ENCODE results near the gene HEY2.
A peak's percentile ranks its signal among the peaks of the same experiment; 100 is the strongest.

The HEY2 gene

GRCh38 chr6:125754566-125754965, 5.1 kb downstream of the HEY2 start:
- TF ChIP-seq CTCF (IDR thresholded peaks at IDR 0.05; ENCODE audit: borderline replicate concordance, insufficient read depth, low read depth, low read length) = no peak

GRCh38 chr6:125759184-125759902, 9.9 kb downstream of the HEY2 start:
- no peak overlapping the region for H3K4me3 ChIP-seq (ENCODE audit: low read depth, low read length)

More at GRCh38 chr6:125754566-125754965, 5.1 kb downstream of the HEY2 start:
- no peak overlapping the region for H3K4me3 ChIP-seq (ENCODE audit: low read depth, low read length)

GRCh38 chr6:125759959-125760457, 10.6 kb downstream of the HEY2 start:
- no peak overlapping the region for H3K4me3 ChIP-seq (ENCODE audit: low read depth, low read length)
- TF ChIP-seq CTCF (IDR thresholded peaks at IDR 0.05; ENCODE audit: borderline replicate concordance, insufficient read depth, low read depth, low read length) = no peak

More at GRCh38 chr6:125759184-125759902, 9.9 kb downstream of the HEY2 start:
- TF ChIP-seq CTCF (IDR thresholded peaks at IDR 0.05; ENCODE audit: borderline replicate concordance, insufficient read depth, low read depth, low read length) = peak; percentile 16; the same call in 1 of the 2 replicates

GRCh38 chr6:125764121-125764671, 14.8 kb downstream of the HEY2 start:
- no peak overlapping the region for H3K4me3 ChIP-seq (ENCODE audit: low read depth, low read length)
- no peak for TF ChIP-seq CTCF (IDR thresholded peaks at IDR 0.05; ENCODE audit: borderline replicate concordance, insufficient read depth, low read depth, low read length)

GRCh38 chr6:125765944-125766343, 16.5 kb downstream of the HEY2 start:
- no peak for TF ChIP-seq CTCF (IDR thresholded peaks at IDR 0.05; ENCODE audit: borderline replicate concordance, insufficient read depth, low read depth, low read length)
- no peak overlapping the region for H3K4me3 ChIP-seq (ENCODE audit: low read depth, low read length)

- TF ChIP-seq CTCF (IDR thresholded peaks at IDR 0.05; ENCODE audit: borderline replicate concordance, insufficient read depth, low read depth, low read length) = no peak
- no peak overlapping the region for H3K4me3 ChIP-seq (ENCODE audit: low read depth, low read length)
Measured at GRCh38 chr6:125766641-125767040, 17.2 kb downstream of the HEY2 start.
